OCI-LY3 (cell line): Measurements from ENCODE around the gene ARHGAP35.

ENCODE experiments used
- H2AFZ ChIP-seq: fragments of 200-600, 300-600 bp; shearing (Covaris generic); 2 replicates; pipeline ENCODE4 v1.6.0; 2014; ENCODE audit warnings: antibody characterized with exemption, low read depth, low read length
- H3K27ac ChIP-seq: fragments of 200-600, 300-600 bp; sonication (generic); 2 replicates; pipeline ENCODE4 v1.5.1; 2014; ENCODE audit warnings: mild to moderate bottlenecking, low read length, moderate library complexity, mixed read lengths
- H3K27me3 ChIP-seq: fragments of 200-600, 300-600 bp; sonication (generic); 2 replicates; pipeline ENCODE4 v1.6.1; 2014; ENCODE audit warnings: low read depth, low read length, mixed read lengths
- H3K36me3 ChIP-seq: fragments of 200-600, 300-600 bp; sonication (generic); replicated peaks from 2 replicates; pipeline ENCODE3; 2014; ENCODE audit warnings: low read depth, low read length, mixed read lengths
- H3K4me1 ChIP-seq: fragments of 300-600, 200-600 bp; sonication (generic); 2 replicates; pipeline ENCODE4 v1.6.1; 2014; ENCODE audit warnings: low read length, mixed read lengths
- H3K4me2 ChIP-seq: fragments of 200-600, 300-600 bp; sonication (generic); 2 replicates; pipeline ENCODE4 v1.6.1; 2014; ENCODE audit warnings: low read length, mixed read lengths
- H3K4me3 ChIP-seq: fragments of 300-600, 200-600 bp; sonication (generic); 2 replicates; pipeline ENCODE4 v1.5.1; 2014; ENCODE audit warnings: antibody characterized with exemption, mild to moderate bottlenecking, low read length, moderate library complexity
- H3K79me2 ChIP-seq: fragments of 300-600, 200-600 bp; shearing (Covaris generic); 2 replicates; pipeline ENCODE4 v1.6.1; 2014; ENCODE audit warnings: mild to moderate bottlenecking, low read length, mixed read lengths
- H3K9ac ChIP-seq: fragments of 300-600, 200-600 bp; shearing (Covaris generic); 2 replicates; pipeline ENCODE4 v1.6.0; 2014; ENCODE audit warnings: mild to moderate bottlenecking, low read length, moderate library complexity
- H3K9me3 ChIP-seq: fragments of 200-600, 300-600 bp; shearing (Covaris generic); 2 replicates; pipeline ENCODE4 v1.6.1; 2014; ENCODE audit warnings: low read length, mixed read lengths; ENCODE audit not compliant: insufficient read depth
- H4K20me1 ChIP-seq: fragments of 200-600, 300-600 bp; sonication (generic); 2 replicates; pipeline ENCODE4 v1.6.1; 2016; ENCODE audit warnings: low read length, mixed read lengths; ENCODE audit not compliant: insufficient read depth
- EZH2phosphoT487 ChIP-seq: fragments of 200-600 bp; shearing (Covaris generic); IDR thresholded peaks from 2 replicates; pipeline ENCODE4 v1.6.1; 2018; ENCODE audit warnings: antibody characterized with exemption, mixed run types, low read depth
- TF ChIP-seq, protein P1 (sequence below): fragments of 200-600, 300-600 bp; sonication (generic); IDR thresholded peaks from 2 replicates; pipeline ENCODE4 v1.5.1; 2014; ENCODE audit warnings: antibody characterized with exemption, low read length, low read depth

Gene ARHGAP35

DNA sequence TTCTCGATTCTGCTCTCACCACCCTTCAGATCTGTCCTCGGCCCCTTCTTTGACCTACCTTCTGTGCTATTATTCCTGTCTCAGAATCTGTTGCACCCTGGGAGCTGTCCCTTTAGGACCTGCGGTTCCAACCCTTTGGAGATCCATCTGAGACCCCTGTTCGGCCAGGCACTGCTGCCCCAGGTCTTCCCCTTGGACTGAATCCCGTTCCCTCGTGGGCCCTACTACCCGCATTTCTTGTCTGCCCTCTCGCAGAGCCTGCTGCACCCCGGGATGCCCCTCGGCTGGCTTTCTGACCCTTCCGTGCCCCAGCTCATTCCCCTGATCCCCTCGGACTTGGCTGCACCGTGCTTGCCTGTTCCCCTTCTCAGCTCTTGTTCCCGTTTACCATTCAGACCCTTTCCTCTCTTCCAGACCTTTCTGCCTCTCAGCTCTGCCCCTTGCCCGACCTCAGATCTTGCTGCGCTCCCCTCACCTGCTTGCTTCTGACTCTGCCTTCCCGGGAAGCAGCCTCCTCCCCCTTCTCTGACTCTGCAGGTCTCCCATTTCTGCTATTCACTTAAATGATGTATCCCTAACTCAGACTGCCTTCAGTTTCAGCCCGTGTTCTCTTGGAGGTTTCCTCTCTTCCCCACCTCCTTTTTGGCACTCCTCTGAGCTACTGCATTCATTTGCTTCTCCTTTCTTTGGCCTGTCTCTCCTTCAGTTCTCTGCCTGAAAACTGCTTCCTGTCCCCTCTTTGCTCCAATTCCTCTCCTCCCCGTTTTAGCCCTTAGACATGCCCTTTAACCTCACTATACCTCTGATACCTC is 1.1 kb downstream of the ARHGAP35 start:
- H2AFZ ChIP-seq: no peak overlapping the region
- peaks cover 25% of the 10 kb centered on the region for H3K4me1 ChIP-seq
- peaks cover 51% of the 10 kb centered on the region for H4K20me1 ChIP-seq
- peaks cover 14% of the 10 kb centered on the region for H3K36me3 ChIP-seq
- peak overlapping the region; percentile 88 for H3K4me3 ChIP-seq
- H3K9ac ChIP-seq: peak overlapping the region; percentile 79
- no peaks in the 10 kb centered on the region for H3K9me3 ChIP-seq
- TF ChIP-seq, protein P1, sequence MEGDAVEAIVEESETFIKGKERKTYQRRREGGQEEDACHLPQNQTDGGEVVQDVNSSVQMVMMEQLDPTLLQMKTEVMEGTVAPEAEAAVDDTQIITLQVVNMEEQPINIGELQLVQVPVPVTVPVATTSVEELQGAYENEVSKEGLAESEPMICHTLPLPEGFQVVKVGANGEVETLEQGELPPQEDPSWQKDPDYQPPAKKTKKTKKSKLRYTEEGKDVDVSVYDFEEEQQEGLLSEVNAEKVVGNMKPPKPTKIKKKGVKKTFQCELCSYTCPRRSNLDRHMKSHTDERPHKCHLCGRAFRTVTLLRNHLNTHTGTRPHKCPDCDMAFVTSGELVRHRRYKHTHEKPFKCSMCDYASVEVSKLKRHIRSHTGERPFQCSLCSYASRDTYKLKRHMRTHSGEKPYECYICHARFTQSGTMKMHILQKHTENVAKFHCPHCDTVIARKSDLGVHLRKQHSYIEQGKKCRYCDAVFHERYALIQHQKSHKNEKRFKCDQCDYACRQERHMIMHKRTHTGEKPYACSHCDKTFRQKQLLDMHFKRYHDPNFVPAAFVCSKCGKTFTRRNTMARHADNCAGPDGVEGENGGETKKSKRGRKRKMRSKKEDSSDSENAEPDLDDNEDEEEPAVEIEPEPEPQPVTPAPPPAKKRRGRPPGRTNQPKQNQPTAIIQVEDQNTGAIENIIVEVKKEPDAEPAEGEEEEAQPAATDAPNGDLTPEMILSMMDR: no peak
- no peak for TF ChIP-seq EZH2phosphoT487
- peak overlapping the region; percentile 77; the same call in 1 of the 2 replicates for H3K27ac ChIP-seq
- H3K27me3 ChIP-seq: no peaks in the 10 kb centered on the region
- peaks cover 57% of the 10 kb centered on the region for H3K79me2 ChIP-seq
- H3K4me2 ChIP-seq: peak overlapping the region; percentile 99

DNA sequence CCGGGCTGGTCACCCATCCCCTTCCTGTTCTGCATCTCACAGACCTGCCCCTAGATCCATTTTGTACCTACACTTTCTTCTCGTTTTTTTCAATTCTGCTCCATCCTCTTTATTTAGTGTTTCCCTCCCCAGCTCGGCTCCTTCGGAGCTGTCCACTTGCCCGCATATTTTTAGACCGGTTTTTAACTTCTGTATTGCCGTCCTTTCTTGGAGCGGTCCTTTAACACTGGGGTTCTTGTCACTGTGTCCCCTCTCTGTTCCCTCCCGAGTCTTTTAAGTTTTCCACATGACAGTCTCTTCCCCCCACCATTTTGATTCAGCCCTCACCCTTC is 1.7 kb downstream of the ARHGAP35 start:
- TF ChIP-seq EZH2phosphoT487: no peak
- TF ChIP-seq, protein P1: no peak
- Histone ChIP-seq H3K79me2 (peaks cover 62% of the 10 kb centered on the region), H3K4me1 (peaks cover 25% of the 10 kb centered on the region), H3K9ac (peak overlapping the region; percentile 79; the same call in 1 of the 2 replicates), H3K4me3 (peak overlapping the region; percentile 88), H3K27ac (no peak overlapping the region), H3K4me2 (peak overlapping the region; percentile 99), H2AFZ (no peak overlapping the region), H3K9me3 (no peaks in the 10 kb centered on the region), H4K20me1 (peaks cover 56% of the 10 kb centered on the region), H3K27me3 (no peaks in the 10 kb centered on the region), H3K36me3 (peaks cover 14% of the 10 kb centered on the region)

DNA sequence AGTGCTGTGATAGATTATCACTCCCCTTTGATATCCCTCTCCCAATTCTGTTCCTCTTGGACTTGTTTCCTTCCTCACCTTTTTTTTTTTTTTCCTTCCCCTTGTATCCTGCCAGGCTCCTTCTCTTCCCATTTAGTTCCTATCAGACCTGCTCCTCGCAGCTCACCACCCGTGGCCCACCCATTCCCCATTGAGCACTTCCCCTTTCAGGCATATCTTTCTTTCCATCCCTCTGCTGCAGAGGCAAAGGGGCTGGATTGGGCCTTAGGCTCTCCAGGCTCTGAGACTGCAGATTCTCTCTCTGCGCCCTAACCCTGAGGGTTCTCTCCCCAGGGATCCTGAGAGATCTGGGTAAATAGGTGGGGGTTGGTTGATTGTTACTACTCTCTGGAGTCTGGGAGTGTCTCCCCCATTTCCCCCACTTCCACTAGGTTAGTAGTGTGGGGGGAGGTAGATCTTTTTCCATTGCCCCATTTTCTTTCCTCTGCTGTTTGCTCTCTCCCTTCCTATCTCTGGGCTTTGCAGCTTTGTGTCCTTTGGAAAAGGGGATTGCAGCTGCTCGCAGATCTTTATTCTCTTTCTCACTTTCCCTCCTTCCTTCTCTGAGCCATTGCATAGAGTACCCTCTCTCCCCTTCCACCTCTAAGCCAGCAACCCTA is 2.3 kb downstream of the ARHGAP35 start:
- Histone ChIP-seq H3K79me2 (peaks cover 69% of the 10 kb centered on the region), H4K20me1 (peaks cover 61% of the 10 kb centered on the region), H3K4me2 (peak overlapping the region; percentile 99), H3K9ac (no peak overlapping the region), H3K27ac (no peak overlapping the region), H3K4me1 (peaks cover 25% of the 10 kb centered on the region), H3K9me3 (no peaks in the 10 kb centered on the region), H3K36me3 (peaks cover 14% of the 10 kb centered on the region), H3K4me3 (peak overlapping the region; percentile 88), H3K27me3 (no peaks in the 10 kb centered on the region), H2AFZ (no peak overlapping the region)
- TF ChIP-seq, protein P1: no peak
- no peak for TF ChIP-seq EZH2phosphoT487
